ENCODE measurements around the gene GGT5.

Gene GGT5

GRCh38 chr22:24181088-24181995, 63.5 kb downstream of the GGT5 start, which contains the start of gene SUSD2:
TSS of gene SUSD2 (plus strand) at chr22:24181487. CDS start at chr22:24181520, 33 bp downstream.
- no peak for DNase-seq

- DNase-seq: no peak
Measured at GRCh38 chr22:24180316-24181087, 64.4 kb downstream of the GGT5 start.

- DNase-seq: no peak
Measured at GRCh38 chr22:24179478-24180210, 65.2 kb downstream of the GGT5 start.

- DNase-seq: no peak
Measured at GRCh38 chr22:24178502-24179440, 66.1 kb downstream of the GGT5 start.

DNA sequence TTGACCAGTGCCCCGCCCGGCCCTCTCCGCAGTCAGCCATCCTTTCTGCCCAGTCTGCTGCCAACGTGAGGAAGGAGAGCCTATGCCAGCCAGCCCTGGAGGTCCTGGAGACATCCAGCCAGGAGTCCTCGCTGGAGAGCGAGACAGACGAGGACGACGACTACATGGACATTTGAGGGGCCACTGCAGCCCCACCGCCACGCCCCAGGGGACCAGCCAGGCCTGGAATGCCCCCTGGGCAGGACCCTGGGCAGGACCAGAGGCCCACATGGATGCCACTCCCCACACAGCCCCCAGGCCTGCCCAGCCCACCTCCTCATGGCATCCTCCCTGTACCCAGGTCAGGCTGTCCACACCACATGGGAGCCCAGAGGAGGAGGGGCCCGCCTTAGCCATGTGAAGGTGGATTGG, 66.9 kb downstream of the GGT5 start:
- DNase-seq: no peak

DNA sequence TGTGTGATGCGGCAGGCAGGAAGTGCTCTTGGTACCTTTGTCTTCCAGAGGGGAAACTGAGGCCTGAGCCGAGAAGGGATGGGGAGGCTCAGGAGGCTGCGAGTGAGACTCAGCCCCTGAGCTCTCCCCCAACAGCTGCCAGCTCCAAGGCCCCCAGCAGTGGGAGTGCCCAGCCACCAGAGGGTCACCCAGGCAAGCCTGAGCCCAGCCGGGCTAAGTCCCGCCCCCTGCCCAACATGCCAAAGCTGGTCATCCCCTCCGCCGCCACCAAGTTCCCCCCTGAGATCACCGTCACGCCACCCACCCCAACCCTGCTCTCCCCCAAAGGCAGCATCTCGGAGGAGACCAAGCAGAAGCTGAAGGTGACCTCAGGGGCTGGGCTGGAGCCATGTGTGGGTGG, 67.4 kb downstream of the GGT5 start:
- DNase-seq: no peak

- no peak for DNase-seq
Measured at GRCh38 chr22:24177045-24177444, 67.8 kb downstream of the GGT5 start.

DNA sequence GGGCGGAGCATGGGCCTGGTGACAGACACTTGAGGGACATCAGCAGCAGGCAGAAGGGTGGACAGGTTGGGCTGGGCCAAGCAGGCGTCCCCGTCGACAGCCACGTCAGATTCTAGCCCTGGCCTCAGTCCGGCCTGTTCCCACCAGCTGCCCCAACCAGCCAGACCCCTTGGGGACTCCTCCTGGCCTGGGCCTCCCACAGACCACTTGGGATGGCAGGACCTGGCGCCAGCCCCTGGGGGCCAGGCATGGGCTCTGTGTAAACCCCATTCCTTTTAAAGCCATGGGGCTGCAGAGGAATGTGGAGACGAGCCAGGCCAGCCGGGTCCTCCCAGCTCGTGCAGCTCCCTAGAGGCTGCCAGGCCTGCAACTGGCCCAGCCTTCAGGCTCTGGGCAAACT, 68.3 kb downstream of the GGT5 start:
- DNase-seq: no peak

- no peak for DNase-seq
Measured at GRCh38 chr22:24176040-24176439, 68.8 kb downstream of the GGT5 start.

DNA sequence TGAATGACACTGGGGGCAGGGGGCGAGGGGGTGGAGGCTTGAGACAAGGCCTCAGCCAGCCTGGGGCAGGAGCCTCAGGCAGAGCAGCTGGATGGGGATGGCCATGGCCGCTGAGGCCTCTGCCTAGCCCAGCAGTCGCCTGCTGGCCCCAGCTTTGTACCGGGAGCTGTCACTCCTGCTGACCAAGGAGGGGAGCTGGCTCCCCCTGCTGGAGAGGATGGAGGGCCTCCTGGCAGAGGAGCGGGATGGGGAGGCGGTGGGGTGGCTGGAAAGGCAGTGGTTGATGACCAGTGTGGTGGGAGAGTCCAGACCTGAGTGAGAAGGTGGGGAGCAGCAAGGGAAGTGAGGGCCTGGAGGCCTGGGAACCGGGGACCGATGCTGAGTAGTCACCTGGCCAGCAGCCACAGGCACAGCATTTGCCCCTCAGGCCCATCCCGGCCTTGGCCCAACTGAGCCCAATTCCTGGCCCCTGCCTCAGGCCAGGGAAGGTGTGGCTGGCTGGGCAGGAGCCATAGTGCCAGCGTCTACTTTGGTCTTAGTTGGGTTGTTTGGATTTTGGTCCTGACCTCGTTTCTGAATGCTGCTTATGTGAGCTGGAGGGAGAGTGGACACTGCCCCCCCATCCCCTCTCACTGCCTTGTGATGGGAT, 69.6 kb downstream of the GGT5 start:
- DNase-seq: peak; percentile 25

DNA sequence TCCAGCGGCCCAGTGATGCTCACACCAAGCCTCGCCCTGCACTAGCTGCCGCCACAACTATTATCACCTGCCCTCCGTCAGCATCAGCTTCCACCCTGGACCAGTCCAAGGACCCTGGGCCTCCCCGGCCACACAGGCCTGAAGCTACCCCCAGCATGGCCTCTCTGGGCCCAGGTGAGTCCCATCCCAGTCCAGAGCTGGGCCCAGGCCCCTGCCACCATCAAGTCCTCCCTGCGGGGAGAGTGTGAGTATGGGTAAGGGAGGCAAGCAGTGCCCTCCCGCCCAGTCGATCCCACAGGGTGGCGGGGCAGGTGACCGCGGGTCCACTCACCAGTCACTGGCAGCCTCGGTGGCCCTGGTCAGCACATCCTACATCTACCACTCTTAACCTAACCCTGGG, 73.1 kb downstream of the GGT5 start:
- no peak for DNase-seq

DNA sequence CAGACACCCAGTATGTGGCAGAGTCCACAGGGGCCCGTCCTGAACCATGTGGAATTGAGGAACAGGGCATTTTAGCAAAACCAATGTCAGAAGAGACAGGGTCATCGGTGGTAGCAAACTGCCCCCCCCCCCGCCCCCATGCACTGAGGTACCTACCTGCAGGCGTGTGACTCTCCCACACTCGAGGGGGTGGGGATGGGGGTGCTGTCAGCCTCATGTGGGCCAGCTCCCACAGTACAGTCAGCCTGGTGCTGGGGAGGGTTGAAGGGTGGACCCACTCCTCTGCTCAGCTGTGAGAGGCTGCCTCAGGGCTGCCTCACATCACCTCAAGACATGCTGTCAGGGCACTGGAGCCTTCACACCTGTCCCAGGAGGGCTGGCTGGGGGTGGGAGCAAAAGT, 74.2 kb downstream of the GGT5 start:
- no peak for DNase-seq

DNA sequence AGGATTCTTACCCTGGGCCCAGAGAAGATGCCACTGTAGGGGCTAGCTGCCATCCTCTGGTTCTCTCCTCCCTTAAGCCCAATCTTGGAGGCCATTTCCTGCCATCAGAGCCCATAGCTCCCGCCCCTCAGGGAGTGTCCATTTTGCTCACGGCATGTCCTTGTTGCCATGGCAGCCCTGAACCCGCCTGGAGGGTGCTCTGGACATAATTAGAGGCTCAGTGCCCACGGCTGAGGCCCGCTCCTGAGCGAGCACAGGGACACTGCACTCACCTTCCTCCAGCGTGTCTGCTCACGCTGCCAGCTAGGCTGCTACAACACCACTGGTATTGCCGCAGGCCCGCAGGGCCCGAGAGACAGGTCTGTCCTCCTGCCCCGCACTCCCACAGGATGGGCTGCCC, 74.7 kb downstream of the GGT5 start:
- no peak for DNase-seq

Measured in activated effector memory CD4-positive, alpha-beta T cell treated with Interleukin-2 at 50 U/mL for 16 hours (primary cell).